IPS-20b (cell line): Measurements from ENCODE around the gene TTI1.

ENCODE experiments used
- H3K27ac ChIP-seq: one replicate; pipeline ENCODE4 v1.5.1; 2013; ENCODE audit warnings: low read length
- H3K27me3 ChIP-seq: 2 replicates; pipeline ENCODE4 v1.6.1; 2013; ENCODE audit warnings: mild to moderate bottlenecking, low read length, inconsistent platforms; ENCODE audit not compliant: insufficient read depth
- H3K36me3 ChIP-seq: 2 replicates; pipeline ENCODE4 v1.6.1; 2013; ENCODE audit warnings: low read depth, mild to moderate bottlenecking, inconsistent platforms, low read length, moderate library complexity; ENCODE audit not compliant: insufficient read depth
- H3K4me1 ChIP-seq: 2 replicates; pipeline ENCODE4 v1.6.1; 2013; ENCODE audit warnings: mild to moderate bottlenecking, control low read depth, inconsistent platforms, low read length, moderate library complexity; ENCODE audit not compliant: insufficient read depth
- H3K4me3 ChIP-seq: 2 replicates; pipeline ENCODE4 v1.5.1; 2013; ENCODE audit warnings: mild to moderate bottlenecking, low read length, inconsistent platforms
- H3K9ac ChIP-seq: 2 replicates; pipeline ENCODE4 v1.6.1; 2013; ENCODE audit warnings: low read depth, mild to moderate bottlenecking, inconsistent platforms, low read length, moderate library complexity
- H3K9me3 ChIP-seq: 2 replicates; pipeline ENCODE4 v1.6.1; 2013; ENCODE audit warnings: mild to moderate bottlenecking, low read depth, low read length, inconsistent platforms; ENCODE audit not compliant: insufficient read depth

Gene TTI1

DNA sequence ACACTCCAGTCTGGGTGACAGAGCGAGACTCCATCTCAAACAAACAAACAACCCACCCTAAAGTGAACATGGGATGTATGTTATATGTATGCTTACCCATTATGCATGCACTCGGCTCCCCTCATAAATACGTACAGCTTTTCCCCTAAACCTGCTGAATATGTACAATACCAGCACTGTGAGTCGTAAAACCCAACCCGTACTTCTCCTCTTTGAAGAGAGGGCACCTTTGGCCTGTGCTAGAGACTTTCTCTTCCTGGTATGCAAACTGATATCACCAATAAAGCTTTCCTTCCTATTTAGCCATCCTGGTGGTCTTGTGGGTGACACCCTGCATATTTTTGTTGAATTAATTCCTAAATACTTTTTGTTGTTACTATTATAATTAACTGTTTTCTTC is 79.1 kb downstream of the TTI1 start:
- Histone ChIP-seq H3K27ac (no peak overlapping the region), H3K4me1 (no peaks in the 10 kb centered on the region), H3K9me3 (no peaks in the 10 kb centered on the region), H3K36me3 (no peaks in the 10 kb centered on the region), H3K9ac (no peak overlapping the region), H3K4me3 (no peak overlapping the region), H3K27me3 (no peaks in the 10 kb centered on the region)

GRCh38 chr20:37948956-37949355 is 84.3 kb downstream of the TTI1 start:
- H3K36me3 ChIP-seq, result no peaks in the 10 kb centered on the region
- H3K27me3 ChIP-seq, result no peaks in the 10 kb centered on the region
- no peak overlapping the region for H3K9ac ChIP-seq

DNA sequence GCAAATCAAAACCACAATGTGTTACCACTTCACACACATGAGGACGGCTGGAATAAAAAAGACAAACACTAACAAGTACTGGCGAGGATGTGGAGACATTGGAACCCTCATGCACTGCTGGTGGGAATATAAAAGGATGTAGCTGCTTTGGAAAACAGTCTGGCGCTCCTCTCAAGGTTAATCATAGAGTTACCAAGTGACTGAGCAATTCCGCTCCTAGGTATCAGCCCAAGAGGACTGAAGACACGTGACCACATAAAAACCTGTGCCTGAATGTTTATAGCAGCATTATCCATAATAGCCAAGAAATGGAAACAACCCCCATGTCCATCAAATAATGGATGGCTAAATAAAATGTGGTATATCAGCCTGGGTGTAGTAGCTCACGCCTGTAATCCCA is 85.3 kb downstream of the TTI1 start:
- Histone ChIP-seq H3K4me1 (no peaks in the 10 kb centered on the region; the same call in 1 of the 2 replicates), H3K27me3 (no peaks in the 10 kb centered on the region), H3K36me3 (no peaks in the 10 kb centered on the region), H3K4me3 (no peak overlapping the region), H3K9ac (no peak overlapping the region), H3K27ac (no peak overlapping the region), H3K9me3 (no peaks in the 10 kb centered on the region)

More at GRCh38 chr20:37948956-37949355, 84.3 kb downstream of the TTI1 start:
- Histone ChIP-seq H3K27ac (no peak overlapping the region), H3K9me3 (no peaks in the 10 kb centered on the region), H3K4me1 (no peaks in the 10 kb centered on the region; the same call in 1 of the 2 replicates), H3K4me3 (no peak overlapping the region)

DNA sequence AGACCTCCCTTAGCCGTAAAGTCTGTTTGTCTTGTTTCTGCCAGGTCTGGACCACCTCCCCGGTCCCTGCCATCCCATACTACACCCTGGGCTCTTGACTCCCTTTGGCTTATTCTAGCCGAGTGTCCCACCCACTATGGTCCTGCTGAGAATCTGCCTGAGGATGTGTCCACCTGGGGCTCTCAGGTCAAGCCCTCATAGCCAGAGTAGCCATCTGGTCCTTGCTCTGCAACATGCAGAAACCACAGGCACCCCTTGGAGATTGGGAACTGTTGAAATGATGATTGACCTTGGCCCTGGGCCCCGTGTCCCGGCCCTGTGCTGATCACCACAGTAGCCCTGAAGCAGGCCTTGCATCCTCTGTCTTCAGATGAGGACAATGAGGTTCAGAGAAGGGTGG is 86.3 kb downstream of the TTI1 start:
- no peaks in the 10 kb centered on the region for H3K9me3 ChIP-seq
- H3K27ac ChIP-seq, result no peak overlapping the region
- no peak overlapping the region for H3K4me3 ChIP-seq
- no peaks in the 10 kb centered on the region; the same call in 1 of the 2 replicates for H3K4me1 ChIP-seq
- no peaks in the 10 kb centered on the region for H3K36me3 ChIP-seq
- no peaks in the 10 kb centered on the region for H3K27me3 ChIP-seq
- no peak overlapping the region for H3K9ac ChIP-seq

GRCh38 chr20:37945091-37945547 is 88.1 kb downstream of the TTI1 start:
- H3K9ac ChIP-seq, result no peak overlapping the region
- no peak overlapping the region for H3K4me3 ChIP-seq
- H3K27me3 ChIP-seq, result no peaks in the 10 kb centered on the region
- H3K36me3 ChIP-seq, result no peaks in the 10 kb centered on the region
- H3K27ac ChIP-seq, result no peak overlapping the region
- no peaks in the 10 kb centered on the region; the same call in 1 of the 2 replicates for H3K4me1 ChIP-seq
- no peaks in the 10 kb centered on the region for H3K9me3 ChIP-seq

DNA sequence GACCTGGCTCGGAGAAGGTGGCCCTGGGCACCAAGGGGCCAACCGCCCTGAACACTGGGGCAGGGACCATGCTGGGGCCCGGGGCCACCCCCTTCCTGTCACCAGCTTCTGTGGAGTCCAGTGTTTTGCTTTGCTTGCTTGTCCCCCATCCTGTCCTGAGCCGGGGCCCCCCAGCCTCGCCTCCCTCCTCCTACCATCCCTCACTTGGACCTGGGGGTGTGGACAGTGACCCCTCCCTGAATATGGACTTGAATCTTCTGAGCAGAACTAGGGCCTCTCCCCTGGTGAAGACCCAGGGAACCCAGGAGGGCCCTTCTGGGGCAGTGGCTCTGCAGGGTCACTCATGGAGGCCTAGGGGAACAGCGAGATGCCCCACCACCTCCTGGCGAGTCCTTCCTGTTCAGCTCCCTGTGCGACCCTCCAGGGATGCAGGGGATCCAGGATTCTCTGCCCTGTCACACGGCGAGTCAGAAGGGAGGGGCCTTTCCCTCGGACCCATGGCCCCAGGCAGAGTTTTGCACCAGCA is 88.7 kb downstream of the TTI1 start:
- Histone ChIP-seq H3K27me3 (no peaks in the 10 kb centered on the region), H3K27ac (no peak overlapping the region), H3K9ac (no peak overlapping the region), H3K4me1 (no peaks in the 10 kb centered on the region; the same call in 1 of the 2 replicates), H3K9me3 (no peaks in the 10 kb centered on the region), H3K36me3 (no peaks in the 10 kb centered on the region), H3K4me3 (no peak overlapping the region)

GRCh38 chr20:37943501-37944455 is 89.5 kb downstream of the TTI1 start:
- Histone ChIP-seq H3K9ac (no peak overlapping the region), H3K4me1 (no peaks in the 10 kb centered on the region; the same call in 1 of the 2 replicates), H3K27me3 (no peaks in the 10 kb centered on the region), H3K27ac (no peak overlapping the region), H3K36me3 (no peaks in the 10 kb centered on the region), H3K4me3 (no peak overlapping the region), H3K9me3 (no peaks in the 10 kb centered on the region)

- Histone ChIP-seq H3K4me3 (no peak overlapping the region), H3K9ac (no peak overlapping the region), H3K27me3 (no peaks in the 10 kb centered on the region), H3K4me1 (no peaks in the 10 kb centered on the region; the same call in 1 of the 2 replicates), H3K27ac (no peak overlapping the region), H3K36me3 (no peaks in the 10 kb centered on the region), H3K9me3 (no peaks in the 10 kb centered on the region)
These were observed 90.2 kb downstream of the TTI1 start for GRCh38 chr20:37943033-37943432.

- H3K9me3 ChIP-seq, result no peaks in the 10 kb centered on the region
- H3K27ac ChIP-seq, result no peak overlapping the region
- H3K27me3 ChIP-seq, result no peaks in the 10 kb centered on the region
- H3K9ac ChIP-seq, result no peak overlapping the region
- no peaks in the 10 kb centered on the region; the same call in 1 of the 2 replicates for H3K4me1 ChIP-seq
- H3K4me3 ChIP-seq, result no peak overlapping the region
- H3K36me3 ChIP-seq, result no peaks in the 10 kb centered on the region
These were observed 91.3 kb downstream of the TTI1 start for GRCh38 chr20:37941992-37942391.

DNA sequence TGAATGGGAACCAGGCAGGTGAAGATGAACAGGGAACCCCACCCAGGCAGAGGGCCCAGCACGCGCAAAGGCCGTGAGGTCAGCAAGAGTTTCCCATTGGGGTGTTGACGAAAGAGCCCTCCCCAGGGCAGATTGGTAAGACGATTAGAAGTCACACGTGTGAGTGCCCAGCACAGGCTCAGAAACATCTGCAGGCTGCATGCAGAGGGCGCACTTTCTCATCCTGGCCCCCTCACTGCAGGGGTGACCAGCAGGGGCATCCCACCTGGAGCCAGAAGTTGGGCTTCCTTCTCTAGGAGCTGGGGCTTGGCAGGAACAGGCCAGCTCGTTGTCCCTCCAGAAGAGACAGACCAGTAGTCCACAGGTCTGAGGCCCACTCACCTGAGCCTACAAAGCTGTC is 91.9 kb downstream of the TTI1 start:
- Histone ChIP-seq H3K27me3 (no peaks in the 10 kb centered on the region), H3K27ac (no peak overlapping the region), H3K4me1 (no peaks in the 10 kb centered on the region; the same call in 1 of the 2 replicates), H3K9ac (no peak overlapping the region), H3K4me3 (no peak overlapping the region), H3K9me3 (no peaks in the 10 kb centered on the region), H3K36me3 (no peaks in the 10 kb centered on the region)

GRCh38 chr20:37940858-37941257 is 92.4 kb downstream of the TTI1 start:
- Histone ChIP-seq H3K36me3 (no peaks in the 10 kb centered on the region), H3K4me1 (no peaks in the 10 kb centered on the region; the same call in 1 of the 2 replicates), H3K27ac (no peak overlapping the region), H3K9ac (no peak overlapping the region), H3K27me3 (no peaks in the 10 kb centered on the region), H3K9me3 (no peaks in the 10 kb centered on the region), H3K4me3 (no peak overlapping the region)
